GM12864 (cell line): ENCODE measurements around the gene SFMBT2.

Experiments used
- DNase-seq: peaks from one replicate; pipeline ENCODE4 v3.0.0-alpha.2; 2011; ENCODE audit warnings: low read depth
- H3K4me3 ChIP-seq: 2 replicates; pipeline ENCODE4 v1.5.1; 2011; ENCODE audit warnings: mild to moderate bottlenecking, low read depth, low read length, control low read depth
- CTCF ChIP-seq: IDR thresholded peaks from 2 replicates; pipeline ENCODE4 v1.5.1; 2011; ENCODE audit warnings: low read depth, mild to moderate bottlenecking, moderate library complexity, low read length, control low read depth, inconsistent platforms; ENCODE audit errors: missing control alignments

SFMBT2 gene

GRCh38 chr10:7111561-7111960 is 299.3 kb downstream of the SFMBT2 start:
- no peak for TF ChIP-seq CTCF
- H3K4me3 ChIP-seq, result no peak overlapping the region
- DNase-seq, result no peak

GRCh38 chr10:7111089-7111488 is 299.7 kb downstream of the SFMBT2 start:
- no peak for DNase-seq
- H3K4me3 ChIP-seq, result no peak overlapping the region
- TF ChIP-seq CTCF, result no peak
